GM21423 (cell line): Measurements from ENCODE around the gene RNF17.
"Not testable (repeated sequence)": the region's sequence is repeated elsewhere in the genome, so short reads cannot be mapped to it uniquely, and the experiment has no call there.

ENCODE experiments used
- ATAC-seq: cut with Tn5 transposase; IDR thresholded peaks from one replicate; pipeline ENCODE4 v1.9.1; 2021; ENCODE audit warnings: mild to moderate bottlenecking, moderate library complexity; ENCODE audit not compliant: unreplicated experiment

RNF17 gene

GRCh38 chr13:24742294-24742693 is 21.7 kb upstream of the RNF17 start:
- ATAC-seq, result no peak

DNA sequence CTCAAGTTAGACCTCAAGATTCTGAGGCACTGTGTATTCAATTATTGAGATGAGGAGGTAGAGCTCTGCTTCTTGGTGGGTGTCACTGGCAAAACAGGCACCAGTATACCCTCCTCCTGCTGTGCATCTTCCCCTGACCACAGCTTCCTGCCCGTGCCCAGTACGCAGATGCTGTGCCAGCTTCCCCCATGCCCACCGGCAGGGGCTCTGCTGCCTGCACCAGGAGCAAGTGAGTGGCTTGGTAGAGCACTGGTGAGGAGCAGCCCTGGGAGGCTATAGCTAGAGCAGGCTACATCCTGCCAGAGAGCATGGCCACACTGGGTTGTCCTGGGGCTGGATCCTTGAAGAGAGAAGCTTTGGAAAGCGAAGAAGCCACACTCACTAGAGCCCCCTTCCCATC is 21.0 kb upstream of the RNF17 start:
- ATAC-seq, result no peak

DNA sequence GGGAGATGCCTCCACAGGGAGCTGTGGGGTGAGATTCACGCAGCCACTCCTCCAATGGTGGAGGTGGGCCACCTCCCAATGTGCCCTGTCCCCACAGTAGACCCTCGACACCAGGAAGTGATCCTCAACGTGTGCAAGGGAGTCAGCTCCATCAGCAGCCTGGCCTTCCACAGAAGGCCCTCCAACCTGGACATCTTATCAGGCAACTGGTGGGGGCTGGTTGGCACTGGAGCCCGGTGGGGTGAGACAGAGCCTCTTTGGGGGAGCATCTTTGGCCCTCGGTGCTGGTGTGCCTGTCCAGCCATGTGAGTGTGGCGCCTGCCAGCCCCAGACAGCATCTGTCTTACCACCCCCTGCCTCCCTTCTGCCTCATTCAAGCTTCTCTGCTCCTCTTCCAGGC is 19.7 kb upstream of the RNF17 start:
- no peak for ATAC-seq

DNA sequence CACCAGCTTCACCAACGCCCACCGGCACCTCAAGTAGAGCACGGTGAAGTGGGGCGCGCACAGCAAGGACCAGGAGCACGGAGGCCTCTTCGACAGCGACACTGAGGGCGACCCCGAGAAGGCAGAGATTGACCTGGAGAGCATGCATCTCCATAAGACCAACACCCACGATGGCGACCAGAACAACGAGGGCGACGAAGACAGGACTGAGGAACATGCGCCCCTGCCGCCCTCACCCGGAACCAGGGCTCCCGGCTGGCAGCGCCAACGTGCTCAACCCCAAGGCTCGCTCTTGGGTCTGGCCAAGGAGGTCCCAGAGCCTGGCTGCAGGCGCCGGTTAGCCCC is 18.5 kb upstream of the RNF17 start:
- ATAC-seq, result no peak

DNA sequence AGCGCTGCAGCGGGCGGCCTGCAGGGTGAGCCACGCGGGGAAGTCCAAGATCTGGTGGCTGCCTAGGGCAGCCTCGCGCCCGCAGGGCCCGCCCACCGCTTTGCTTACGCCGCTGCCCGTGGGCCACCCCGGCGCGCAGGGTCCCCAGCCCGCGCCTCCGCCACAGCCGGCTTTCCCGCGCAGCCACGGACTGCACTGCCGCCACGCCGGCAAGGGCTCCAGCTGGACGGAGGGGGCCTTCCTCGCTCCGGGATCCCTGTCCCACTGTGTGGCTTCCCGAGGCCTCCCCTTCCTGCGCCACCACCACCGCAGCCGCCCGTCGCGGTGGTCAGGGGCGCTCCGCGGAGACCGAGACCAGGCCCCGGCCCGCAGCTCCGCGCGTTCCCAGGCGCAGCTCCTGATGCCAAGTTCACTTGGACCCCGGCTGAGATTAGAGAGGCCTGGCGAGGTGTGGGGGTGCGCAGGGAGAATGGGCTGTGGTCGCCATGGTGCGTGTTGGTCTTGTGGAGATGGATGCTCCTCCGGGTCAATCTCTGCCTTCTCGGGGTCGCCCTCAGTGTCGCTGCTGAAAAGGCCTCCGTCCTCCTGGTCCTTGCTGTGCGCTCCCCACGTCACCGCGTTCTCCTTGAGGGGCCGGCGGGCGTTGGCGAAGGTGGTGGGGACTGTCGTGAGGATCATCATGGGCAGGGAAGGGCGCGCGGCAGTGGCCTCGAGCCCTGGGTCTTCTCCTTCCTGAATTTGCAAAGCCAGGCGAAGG is 17.9 kb upstream of the RNF17 start:
- no peak for ATAC-seq

DNA sequence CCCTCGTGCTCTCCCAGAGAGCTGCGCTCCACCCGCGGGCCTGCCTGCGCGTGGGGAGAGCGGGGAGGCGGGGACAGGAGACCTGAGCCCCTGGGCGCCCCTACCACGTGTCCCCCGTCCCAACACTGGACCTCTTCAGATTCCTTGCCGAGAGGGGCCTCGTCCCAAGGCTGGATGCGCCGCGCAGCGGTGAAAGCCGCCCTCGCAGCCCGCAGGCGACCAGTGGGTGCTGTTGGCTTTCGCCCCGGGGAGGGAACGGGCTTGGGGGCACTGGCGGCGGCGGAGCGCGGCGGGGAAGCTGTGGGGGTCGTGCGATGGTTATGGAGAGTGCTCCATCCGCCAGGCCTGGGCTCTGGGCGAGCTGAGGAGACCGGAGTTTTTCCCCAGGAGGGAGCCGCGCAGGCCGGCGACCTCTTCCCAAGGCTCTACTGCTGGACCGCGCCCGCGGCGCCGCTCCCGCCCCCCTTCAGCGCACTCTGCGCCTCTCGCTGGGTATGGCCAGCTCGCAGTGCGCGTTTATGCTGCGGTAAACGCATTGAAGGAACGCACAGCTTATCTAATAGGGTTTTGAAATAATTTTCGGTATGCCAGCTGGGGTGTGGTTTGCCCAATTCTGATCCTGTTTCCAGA is 17.2 kb upstream of the RNF17 start:
- no peak for ATAC-seq

DNA sequence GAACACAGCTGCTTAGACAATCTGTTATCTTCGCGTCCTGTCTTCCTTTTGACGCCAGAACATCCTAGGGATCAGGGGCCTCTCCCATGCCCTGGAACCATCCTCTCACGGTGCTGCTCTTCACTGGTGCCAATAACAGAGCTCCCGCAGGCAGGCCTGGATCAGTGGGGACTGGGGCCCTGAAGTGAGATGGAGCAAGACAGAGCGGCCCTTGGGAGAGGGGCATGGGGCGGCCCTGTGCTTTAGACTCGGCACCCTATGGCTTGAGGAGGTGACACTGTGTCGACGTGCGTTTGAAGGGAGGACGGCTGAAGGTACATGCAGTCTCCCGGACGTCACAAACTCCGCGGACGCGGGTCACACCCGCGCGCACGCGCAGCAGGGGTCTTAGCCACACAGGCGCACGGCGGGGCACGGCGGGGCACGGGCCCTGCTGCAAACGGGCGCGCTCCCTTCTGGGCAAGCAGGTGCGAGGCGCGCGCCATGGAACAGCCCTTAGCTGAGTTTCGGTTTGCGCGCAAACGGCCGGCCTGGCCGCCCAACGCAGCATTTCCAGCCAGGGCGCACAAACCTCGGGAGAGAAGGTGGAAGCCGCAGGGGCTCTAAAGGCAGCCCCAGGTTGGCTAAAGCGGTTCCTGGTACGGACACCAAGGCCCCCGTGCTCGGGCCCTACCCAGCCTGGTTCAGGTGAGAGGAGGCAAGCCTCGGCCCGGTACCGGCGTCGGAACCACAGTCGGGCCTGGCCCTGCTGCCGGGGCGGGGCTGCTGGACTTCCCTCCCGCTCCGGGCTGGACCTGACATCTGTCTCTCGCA is 16.5 kb upstream of the RNF17 start:
- ATAC-seq, result no peak

- no peak for ATAC-seq
These were observed 15.9 kb upstream of the RNF17 start for GRCh38 chr13:24748061-24748400.

DNA sequence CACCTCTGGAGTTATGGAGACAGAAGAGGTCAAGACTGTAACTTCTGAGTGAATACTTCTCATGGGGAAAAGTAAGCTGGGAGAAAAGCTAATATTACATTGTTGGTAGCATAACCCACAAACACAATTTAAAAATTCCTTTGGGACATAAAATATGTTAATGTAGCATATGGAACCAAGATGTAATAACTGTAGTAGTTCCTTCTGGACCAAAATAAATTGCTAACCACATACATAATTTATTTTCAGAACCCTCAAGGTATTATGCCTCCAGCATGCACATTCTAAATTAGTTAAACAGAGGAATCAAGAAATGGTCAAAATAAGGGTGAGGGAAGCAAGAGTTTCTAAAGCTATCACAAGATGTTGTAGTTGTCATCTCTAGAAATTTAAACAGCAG is 4.8 kb upstream of the RNF17 start:
- no peak for ATAC-seq

GRCh38 chr13:24764276-24764630 is 284 bp downstream of the RNF17 start:
- ATAC-seq, result no peak

GRCh38 chr13:24777171-24777570 is 13.2 kb downstream of the RNF17 start:
- no peak for ATAC-seq

GRCh38 chr13:24784319-24784718 is 20.4 kb downstream of the RNF17 start:
- no peak for ATAC-seq

DNA sequence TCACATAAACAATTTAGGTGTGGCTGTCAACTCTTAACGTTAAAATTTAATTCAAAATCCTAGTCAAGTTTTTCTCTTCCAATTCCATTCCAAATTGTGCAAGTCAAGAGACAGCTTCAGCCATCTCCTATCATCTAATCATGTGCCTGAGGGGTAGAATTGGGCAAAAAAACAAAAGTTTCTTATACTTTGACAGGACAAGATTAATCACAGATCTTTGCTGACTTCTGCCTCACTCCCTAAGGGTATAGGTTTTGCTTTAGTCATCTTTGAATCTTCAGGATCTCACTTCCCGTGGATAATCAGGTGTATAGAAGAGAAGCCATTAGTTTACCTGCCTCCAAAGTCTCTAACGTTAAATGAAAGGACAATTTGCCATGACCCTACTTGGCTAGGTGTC is 24.6 kb downstream of the RNF17 start:
- ATAC-seq, result no peak

DNA sequence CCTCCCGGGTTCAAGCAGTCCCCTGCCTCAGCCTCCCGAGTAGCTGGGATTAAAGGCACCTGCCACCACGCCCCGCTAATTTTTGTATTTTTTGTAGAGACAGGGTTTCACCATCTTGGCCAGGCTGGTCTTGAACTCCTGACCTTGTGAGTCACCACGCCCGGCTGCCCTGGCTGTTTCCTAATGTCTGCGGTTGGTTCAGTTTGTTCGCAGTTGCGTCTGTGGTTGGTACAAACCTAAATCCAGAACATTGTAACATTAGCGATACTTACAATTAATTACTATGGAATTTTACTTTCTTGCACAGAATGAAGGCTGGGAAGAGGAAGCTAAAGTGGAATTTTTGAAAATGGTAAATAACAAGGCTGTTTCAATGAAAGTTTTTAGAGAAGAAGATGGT is 38.1 kb downstream of the RNF17 start:
- no peak for ATAC-seq

DNA sequence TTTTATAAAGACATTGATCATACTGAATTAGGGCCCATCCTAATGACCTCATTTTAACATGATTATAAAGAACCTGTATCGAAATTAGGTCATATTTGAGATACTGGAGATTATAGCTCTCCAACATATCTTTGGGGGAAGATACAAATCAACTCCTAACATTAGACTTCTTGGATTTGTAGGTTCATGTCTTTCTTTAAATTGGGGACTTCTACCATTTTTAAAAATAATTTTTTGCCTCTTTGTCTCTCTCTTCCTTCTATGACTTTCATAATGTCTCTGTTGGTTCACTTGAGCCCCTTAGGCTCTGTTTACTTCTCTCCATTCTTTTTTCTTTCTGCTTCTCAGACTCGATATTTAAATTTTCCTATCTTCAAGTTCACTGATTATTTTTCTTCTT is 57.2 kb downstream of the RNF17 start:
- ATAC-seq, result no peak

DNA sequence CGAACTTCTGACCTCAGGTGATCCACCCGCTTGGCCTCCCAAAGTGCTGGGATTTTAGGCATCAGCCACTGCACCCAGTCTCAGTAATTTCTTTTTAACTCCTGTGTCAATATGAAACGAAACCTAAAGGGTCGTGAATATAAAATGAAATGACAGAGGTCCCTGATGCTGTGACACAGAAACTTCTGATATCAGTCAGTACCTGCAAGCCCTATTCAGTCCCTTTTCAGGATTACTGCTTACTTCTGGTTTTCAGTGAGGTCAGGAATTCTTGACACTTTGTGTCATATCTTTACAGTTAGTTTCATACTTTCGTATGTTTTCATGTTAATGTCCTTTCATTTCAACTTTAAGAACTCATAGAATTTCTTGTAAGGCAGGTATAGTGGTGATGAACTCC is 58.7 kb downstream of the RNF17 start:
- no peak for ATAC-seq

GRCh38 chr13:24823122-24823710 is 59.2 kb downstream of the RNF17 start:
- ATAC-seq, result not testable (repeated sequence)

DNA sequence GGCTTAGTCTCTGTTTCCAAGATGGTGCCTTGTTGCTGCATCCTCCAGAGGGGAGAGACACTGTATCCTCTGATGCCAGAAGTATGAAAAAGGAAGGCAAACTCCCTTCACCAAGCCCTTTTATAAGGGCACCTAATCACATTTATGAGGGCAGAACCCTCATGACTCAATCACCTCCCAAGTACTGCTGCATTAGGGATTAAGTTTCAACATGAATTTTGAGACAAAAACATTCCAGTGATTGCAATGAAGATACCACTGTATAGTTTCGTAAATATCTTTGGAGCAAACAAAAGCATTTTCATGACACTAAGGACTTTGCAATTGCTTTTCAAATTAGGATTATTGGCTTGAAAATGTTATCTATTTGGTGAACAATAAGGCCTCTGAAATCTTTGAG is 63.8 kb downstream of the RNF17 start:
- ATAC-seq, result no peak

- no peak for ATAC-seq
These were observed 71.0 kb downstream of the RNF17 start for GRCh38 chr13:24834902-24835510.

DNA sequence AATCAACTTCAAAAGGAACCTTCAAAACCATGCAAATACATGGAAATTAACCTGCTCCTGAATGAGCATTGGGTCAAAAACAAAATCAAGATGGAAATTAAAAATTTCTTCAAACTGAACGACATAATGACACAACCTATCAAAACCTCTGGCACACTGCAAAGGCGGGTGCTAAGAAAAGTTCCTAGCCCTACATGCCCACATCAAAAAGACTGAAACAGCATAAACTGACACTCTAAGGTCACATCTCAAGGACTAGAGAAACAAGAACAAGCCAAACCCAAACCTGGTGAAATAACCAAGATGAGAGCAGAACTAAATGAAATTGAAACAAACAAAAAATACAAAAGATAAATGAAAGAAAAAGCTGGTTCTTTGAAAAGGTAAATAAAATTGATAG is 73.6 kb downstream of the RNF17 start:
- not testable (repeated sequence) for ATAC-seq

GRCh38 chr13:24842549-24843274 is 78.7 kb downstream of the RNF17 start:
- ATAC-seq, result no peak
